Right cardiac atrium (tissue), 5 donors: Measurements from ENCODE around the gene PZP. TPM values are rescaled to one million over a fixed set of nuclear protein-coding genes. Genes with fewer than 3 reads are reported as not detected.
"Not testable (repeated sequence)": the region's sequence is repeated elsewhere in the genome, so short reads cannot be mapped to it uniquely, and the experiment has no call there.

Source experiments
- ATAC-seq, 2 donors: fragments of 200-7000 bp; cut with Tn5 transposase; one replicate each; pipeline versions ENCODE4 v1.8.0 to v1.9.1; 2020; ENCODE audit warnings: moderate library complexity in 2 of 2, mild to moderate bottlenecking in 1 of 2
- DNase-seq, 3 donors: peaks; one replicate each; pipeline ENCODE4 v3.0.0-alpha.2; 2020
- H3K27ac ChIP-seq: one replicate; pipeline ENCODE4 v1.5.1; 2013; ENCODE audit warnings: mild to moderate bottlenecking, low read length, control low read depth, moderate library complexity
- H3K27me3 ChIP-seq: one replicate; pipeline ENCODE4 v1.6.1; 2013; ENCODE audit not compliant: control insufficient read depth, insufficient read depth
- H3K4me1 ChIP-seq: one replicate; pipeline ENCODE4 v1.6.1; 2013; ENCODE audit warnings: low read length; ENCODE audit not compliant: control insufficient read depth, insufficient read depth
- H3K4me3 ChIP-seq: one replicate; pipeline ENCODE4 v1.5.1; 2013; ENCODE audit warnings: low read length, control low read depth
- H3K9me3 ChIP-seq: one replicate; pipeline ENCODE4 v1.6.1; 2013; ENCODE audit warnings: low read length; ENCODE audit not compliant: control insufficient read depth
- WGBS: extraction: QIAGEN DNeasy Blood & Tissue Kit; methylation state at CpG from one replicate; pipeline ENCODE4 v1.1.7; 2013; 5-methylcytosine and 5-hydroxymethylcytosine counted together
- intact Hi-C, 4 donors: fragments of 100-400 bp; cut with DNase I; formaldehyde crosslinking; loops; one replicate each; pipeline versions ENCODE4 v1.11.0 to v1.14.0; 2022 to 2023
- polyA plus RNA-seq: library from polyadenylated mRNA; stranded (reverse); fragments of 200-250 nt; gene quantifications from one replicate; pipeline ENCODE4 v1.2.3, GENCODE V29; 2013
- total RNA-seq, 4 donors: library from RNA; stranded (reverse); fragmentation: NEBNext Ultra II Directional; extraction: Animal tissue kit (Norgen Biotek cat#: 25700); gene quantifications; one replicate each; pipeline ENCODE4 v1.2.1, GENCODE V29; 2021
- donor health status: healthy with polysubstance abuse.
- donor health status: DM: no; HTN: yes; CAD: no.
- donor health status: DM: no; HTN: no; CAD: no.
- donor health status: DM: no; HTN: yes; CAD: no; lungs with severe emphysema.
- donor health status: DM: yes; HTN: yes; CAD: no.

The PZP gene
- total and polyA plus RNA-seq, 5 donors: 0.14 to 0.74 (median 0.39) TPM

DNA sequence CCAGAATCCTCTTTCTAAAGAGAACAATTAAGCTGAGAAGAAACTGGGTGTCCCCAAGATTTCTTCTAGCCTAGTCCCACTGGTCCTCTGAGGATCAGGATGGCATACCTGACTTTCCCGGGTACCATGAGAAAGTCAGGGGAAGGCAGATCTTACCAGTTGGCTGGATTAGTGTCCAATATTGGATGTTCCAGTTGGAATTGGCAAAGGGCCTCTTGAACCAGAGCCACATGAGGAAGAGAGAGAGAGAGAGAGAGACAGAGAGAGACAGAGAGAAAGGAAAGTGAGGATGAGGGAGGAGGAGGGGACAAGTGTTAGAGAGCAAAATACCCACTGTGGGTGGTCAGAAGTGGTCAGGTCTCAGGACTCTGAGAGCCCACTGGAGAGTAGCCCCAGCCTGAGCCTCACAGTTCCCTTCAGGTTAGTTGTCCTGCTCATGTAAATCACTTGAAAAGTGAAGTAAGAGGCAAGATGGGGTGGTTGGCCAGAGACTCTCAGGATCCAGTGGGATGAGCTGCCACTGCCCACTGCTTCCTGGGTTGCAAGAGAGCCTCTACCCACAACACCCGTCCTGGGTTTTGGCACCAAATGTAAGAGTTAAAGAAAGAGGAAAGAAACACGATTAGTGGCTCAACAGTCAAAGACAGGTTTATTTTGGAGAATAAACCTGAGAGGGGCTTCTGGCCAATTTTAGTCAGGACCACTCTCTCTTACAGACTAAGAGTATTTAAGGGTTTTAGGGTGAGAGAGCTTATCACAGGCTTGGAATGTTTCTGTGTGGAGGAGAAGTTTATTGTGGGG, 64.1 kb downstream of the PZP start:
- intact Hi-C loops: no loop called here
- ATAC-seq: no peak
- 89% methylated on average over 3 of the region's 3 CpGs for WGBS

DNA sequence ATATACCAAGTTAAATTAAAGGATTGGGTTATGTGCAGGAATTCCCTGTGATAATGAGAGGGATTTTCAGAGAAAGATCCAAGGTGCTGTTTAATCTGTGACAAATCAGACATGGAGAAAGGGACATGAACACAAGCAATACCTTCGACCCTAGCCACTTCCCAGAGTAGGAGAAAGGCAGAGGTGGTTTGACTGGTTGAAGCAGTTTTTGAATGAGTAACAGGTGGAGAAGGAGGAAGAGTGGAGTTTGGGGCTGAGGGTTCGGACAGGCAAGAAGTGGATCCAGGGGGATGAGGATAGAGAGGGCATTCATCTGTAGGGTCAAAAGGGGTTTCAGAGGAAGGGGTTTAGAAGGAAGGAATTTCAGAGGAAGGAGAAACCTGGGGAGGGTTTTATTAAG, 65.1 kb downstream of the PZP start:
- intact Hi-C loops: no loop called here
- 76% methylated on average over 2 of the region's 2 CpGs for WGBS

More for the DNA sequence above, 64.1 kb downstream of the PZP start:
- H3K4me3 ChIP-seq: no peak overlapping the region
- no peaks in the 10 kb centered on the region for H3K4me1 ChIP-seq
- H3K9me3 ChIP-seq: peaks cover 3% of the 10 kb centered on the region
- no peak for DNase-seq
- no peaks in the 10 kb centered on the region for H3K27me3 ChIP-seq
- H3K27ac ChIP-seq: no peak overlapping the region

DNA sequence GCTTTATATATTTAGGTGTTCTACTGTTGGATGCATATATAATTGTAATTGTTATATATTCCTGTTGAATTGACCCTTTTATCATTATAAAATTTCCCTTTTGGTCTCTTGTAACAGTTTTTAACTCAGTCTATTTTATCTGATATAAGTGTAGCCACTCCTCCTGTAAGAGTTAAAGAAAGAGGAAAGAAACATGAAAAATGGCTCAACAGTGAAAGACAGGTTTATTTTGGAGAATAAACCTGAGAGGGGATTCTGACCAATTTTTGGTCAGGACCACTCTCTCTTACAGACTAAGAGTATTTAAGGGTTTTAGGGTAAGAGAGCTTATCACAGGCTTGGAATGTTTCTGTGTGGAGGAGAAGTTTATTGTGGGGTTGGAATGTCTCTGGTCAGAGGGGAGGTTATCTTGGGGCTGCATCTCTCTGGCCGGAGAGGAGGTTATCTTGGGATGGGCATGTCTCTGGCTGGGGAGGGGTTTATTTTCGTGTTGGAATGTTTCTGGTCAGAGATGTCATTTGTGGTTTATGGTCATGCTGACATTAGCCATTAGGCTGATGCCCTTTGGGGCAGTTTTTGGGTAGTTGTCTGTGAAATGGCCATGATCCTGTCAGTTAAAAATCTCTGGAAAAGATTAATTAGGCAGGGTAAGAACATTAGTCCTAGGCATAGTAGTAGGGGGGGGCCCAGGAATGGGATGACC, 68.5 kb downstream of the PZP start:
- 47% methylated on average over 2 of the region's 2 CpGs for WGBS
- H3K4me1 ChIP-seq, H3K27ac ChIP-seq, H3K27me3 ChIP-seq, H3K4me3 ChIP-seq, intact Hi-C loops, H3K9me3 ChIP-seq, DNase-seq, ATAC-seq: not testable (repeated sequence)

More for the DNA sequence above, 65.1 kb downstream of the PZP start:
- DNase-seq: no peak
- ATAC-seq: no peak
- Histone ChIP-seq H3K27ac (no peak overlapping the region), H3K9me3 (peaks cover 3% of the 10 kb centered on the region), H3K4me3 (no peak overlapping the region), H3K27me3 (no peaks in the 10 kb centered on the region), H3K4me1 (no peaks in the 10 kb centered on the region)

DNA sequence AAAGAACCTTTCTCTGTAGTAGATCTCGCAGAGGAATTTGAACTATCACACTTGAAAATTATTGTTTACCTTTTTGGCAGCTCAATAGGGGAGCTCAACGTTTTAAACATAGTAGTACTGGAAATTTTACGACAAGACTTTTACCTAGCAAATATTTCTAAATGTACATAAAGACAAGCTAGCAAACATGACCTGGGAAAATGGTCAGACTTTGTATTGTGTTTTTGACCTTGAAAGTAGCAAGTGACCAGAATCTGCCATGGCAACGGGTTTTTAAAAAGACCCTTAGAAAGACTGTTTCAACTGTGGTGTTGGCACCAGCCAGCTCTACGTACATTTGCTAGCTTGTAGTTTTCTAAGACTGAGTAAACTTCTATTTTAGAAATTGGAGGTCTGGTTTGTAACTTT, 72.3 kb downstream of the PZP start:
- DNase-seq (no peak), ATAC-seq (no peak)
- intact Hi-C loops: no loop called here
- WGBS: 93% methylated on average over 5 of the region's 5 CpGs
- H3K9me3 ChIP-seq: no peaks in the 10 kb centered on the region
- H3K27me3 ChIP-seq: no peaks in the 10 kb centered on the region
- no peak overlapping the region for H3K27ac ChIP-seq
- no peak overlapping the region for H3K4me3 ChIP-seq
- no peaks in the 10 kb centered on the region for H3K4me1 ChIP-seq

DNA sequence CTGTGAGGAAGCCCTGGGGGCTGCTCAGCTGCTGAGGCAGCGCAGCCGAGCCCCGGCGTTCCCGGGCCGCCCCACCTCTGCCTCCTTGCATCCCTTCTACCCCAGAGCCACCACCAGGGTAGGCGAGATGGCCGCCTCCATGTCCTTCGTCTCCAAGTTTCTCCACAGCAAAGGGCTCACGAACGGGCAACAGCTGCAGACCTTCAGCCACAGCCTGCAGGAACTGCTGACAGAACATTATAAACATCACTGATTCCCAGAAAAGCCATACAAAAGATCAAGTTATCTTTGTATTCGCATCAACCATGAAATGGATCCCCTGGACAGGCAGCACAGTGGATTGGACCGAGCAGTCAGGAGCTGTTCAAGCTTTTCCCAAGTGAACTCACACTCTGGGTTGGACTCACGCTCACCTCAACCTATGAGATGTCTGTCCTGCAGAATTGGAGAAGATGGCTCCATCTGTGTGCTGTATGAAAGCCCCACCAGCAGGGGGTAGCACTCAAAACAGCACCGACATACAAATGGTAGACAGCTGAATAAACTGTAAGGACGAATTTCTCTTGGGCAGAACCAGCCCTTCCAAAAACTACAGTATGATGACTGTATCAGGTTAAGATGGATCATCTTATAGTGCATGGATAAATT, 73.1 kb downstream of the PZP start:
- intact Hi-C loops: no loop called here
- no peaks in the 10 kb centered on the region for H3K9me3 ChIP-seq
- ATAC-seq (no peak), DNase-seq (peak in 1 of 3 donors; percentile 45)
- H3K4me1 ChIP-seq: no peaks in the 10 kb centered on the region
- H3K27ac ChIP-seq: no peak overlapping the region
- no peak overlapping the region for H3K4me3 ChIP-seq
- 80% methylated on average over 16 of the region's 16 CpGs for WGBS
- no peaks in the 10 kb centered on the region for H3K27me3 ChIP-seq

DNA sequence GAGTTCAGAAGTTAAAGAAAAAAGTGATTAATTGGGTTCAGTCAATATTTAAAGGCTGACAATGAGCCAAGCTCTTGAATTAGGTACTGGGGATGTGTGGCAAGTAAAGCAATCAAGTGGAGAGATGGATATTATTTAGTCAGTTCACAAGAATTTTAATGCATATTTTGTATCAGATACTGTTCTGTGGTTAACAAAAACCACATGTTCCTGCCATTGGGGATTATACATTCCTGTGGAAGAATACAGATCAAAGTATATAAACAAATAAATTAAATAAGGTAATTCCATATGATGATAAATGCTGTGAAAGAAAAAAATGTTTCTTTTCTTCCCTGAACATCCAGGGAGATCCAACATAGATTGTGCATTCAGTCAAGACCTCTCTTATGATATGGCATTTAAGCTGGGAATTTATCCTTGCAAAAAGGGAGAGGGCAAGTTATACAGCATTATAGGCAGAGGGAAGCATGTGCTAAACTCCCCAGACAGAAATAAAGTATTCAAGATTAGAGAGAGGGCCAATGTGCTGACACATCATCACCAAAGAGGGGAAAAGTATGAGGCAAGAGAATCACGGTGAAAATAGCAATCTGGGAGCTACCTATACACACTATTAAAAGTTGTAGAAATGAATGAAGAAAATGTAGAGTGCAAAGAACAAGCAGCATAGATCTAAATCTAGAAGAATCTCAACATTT, 74.8 kb downstream of the PZP start:
- no peak for ATAC-seq

DNA sequence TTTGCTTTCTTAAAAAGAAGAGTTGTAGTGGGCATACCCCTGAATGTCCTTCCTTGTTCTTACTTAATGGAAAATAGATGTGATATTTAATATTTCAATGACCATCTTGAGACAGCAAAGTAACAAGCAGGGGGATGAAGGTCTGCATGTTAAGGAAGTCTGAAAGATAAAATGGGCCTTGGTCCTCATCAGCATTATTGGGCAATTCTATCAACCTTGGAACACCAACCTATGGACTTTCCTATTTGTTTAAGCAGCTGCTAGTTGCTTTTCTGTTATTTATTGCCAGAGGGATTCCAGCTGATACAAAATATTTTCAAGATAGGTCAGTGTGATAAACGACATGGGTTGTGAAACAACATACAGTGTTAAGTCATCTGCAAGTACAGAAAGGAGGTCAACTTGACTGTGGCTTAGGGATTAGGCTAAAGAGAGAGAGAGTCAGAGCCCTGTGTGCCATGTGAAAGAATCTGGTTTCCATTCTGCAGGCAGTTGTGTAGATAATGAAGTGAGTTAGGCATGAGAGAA, 76.1 kb downstream of the PZP start:
- DNase-seq (no peak), ATAC-seq (no peak)
- WGBS: 63% methylated on average over 1 of the region's 1 CpG
- intact Hi-C loops: no loop called here
- H3K4me1 ChIP-seq: no peaks in the 10 kb centered on the region
- no peak overlapping the region for H3K27ac ChIP-seq
- no peak overlapping the region for H3K4me3 ChIP-seq
- no peaks in the 10 kb centered on the region for H3K9me3 ChIP-seq
- H3K27me3 ChIP-seq: no peaks in the 10 kb centered on the region

More for the DNA sequence above, 74.8 kb downstream of the PZP start:
- Histone ChIP-seq H3K27ac (no peak overlapping the region), H3K4me1 (no peaks in the 10 kb centered on the region), H3K4me3 (no peak overlapping the region), H3K27me3 (no peaks in the 10 kb centered on the region), H3K9me3 (no peaks in the 10 kb centered on the region)
- 55% methylated on average over 1 of the region's 1 CpG for WGBS
- intact Hi-C loops: no loop called here
- DNase-seq: no peak

DNA sequence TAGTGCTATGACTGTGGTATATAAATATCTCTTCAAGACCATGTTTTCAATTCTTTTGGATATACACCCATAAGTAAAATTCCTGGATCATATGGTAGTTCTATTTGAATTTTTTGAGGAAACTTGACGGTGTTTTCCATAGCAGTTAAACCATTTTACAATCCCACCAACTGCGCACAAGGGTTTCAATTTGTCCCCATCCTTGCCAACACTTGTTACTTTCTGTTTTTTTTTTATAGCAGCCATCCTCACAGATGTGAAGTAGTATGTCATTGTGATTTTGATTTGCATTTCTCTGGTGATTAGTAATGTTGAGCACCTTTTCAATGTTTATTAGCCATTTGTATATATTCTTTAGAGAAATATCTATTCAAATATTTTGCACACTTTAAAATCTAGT, 78.0 kb downstream of the PZP start:
- H3K9me3 ChIP-seq: no peaks in the 10 kb centered on the region
- H3K4me3 ChIP-seq: no peak overlapping the region
- WGBS: 97% methylated on average over 2 of the region's 2 CpGs
- ATAC-seq (no peak), DNase-seq (no peak)
- intact Hi-C loops: no loop called here
- no peak overlapping the region for H3K27ac ChIP-seq
- no peaks in the 10 kb centered on the region for H3K27me3 ChIP-seq
- H3K4me1 ChIP-seq: no peaks in the 10 kb centered on the region

DNA sequence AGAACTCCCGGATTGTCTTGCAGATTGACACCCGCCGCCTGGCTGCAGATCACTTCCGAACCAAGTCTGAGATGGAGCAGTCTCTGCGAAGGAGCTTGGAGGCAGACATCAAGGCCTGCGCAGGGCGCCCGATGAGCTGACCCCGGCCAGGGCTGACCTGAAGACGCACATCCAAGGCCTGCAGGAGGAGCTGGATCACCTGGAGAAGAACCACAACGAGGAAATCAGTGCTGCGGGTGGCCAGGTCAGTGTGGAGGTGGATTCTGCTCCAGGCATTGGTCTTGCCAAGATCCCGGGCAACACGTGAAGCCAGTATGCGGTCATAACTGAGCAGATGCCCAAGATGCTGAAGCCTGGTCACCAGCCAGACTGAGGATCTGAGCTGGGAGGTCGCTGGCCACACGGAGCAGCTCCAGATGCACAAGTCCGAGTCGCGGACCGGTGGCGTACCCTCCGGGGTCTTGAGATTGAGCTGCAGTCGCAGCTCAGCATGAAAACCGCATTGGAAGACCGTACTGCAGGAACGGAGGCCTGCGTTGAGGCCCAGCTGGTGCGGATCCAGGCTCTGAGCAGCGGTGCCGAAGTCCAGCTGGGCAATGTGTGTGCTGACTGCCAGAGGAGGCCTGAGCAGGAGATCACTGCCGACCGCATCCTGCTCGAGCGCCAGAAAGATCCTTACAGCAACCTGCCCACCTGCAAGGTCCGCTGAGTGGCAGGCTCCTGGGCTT, 80.1 kb downstream of the PZP start:
- peak in 2 of 3 donors; percentile 38 to 41 for DNase-seq
- WGBS: 96% methylated on average over 36 of the region's 36 CpGs
- no peaks in the 10 kb centered on the region for H3K4me1 ChIP-seq
- no peak overlapping the region for H3K27ac ChIP-seq
- intact Hi-C loops: no loop called here
- no peaks in the 10 kb centered on the region for H3K9me3 ChIP-seq
- no peak for ATAC-seq
- H3K27me3 ChIP-seq: no peaks in the 10 kb centered on the region
- H3K4me3 ChIP-seq: no peak overlapping the region

DNA sequence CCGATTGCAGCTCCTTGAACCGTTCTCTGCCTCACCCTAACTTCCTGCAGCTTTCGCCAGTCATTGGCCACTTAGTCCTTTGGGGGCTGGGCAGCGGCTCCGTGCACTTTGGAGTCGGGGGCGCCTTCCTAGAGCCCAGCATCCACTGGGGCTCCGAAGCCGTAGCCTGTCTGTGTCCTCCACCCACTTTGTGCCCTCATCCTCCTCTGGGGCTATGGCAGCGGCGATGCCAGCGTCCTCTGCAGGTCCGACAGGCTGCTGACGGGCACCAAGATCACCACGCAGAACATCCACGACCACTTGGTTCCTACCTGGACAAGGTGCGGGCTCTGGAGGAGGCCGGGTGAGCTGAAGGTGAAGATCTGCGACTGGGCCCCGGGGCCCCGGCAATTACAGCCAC, 80.7 kb downstream of the PZP start:
- intact Hi-C loops: no loop called here
- H3K4me1 ChIP-seq: no peaks in the 10 kb centered on the region
- no peaks in the 10 kb centered on the region for H3K27me3 ChIP-seq
- H3K4me3 ChIP-seq: no peak overlapping the region
- no peaks in the 10 kb centered on the region for H3K9me3 ChIP-seq
- DNase-seq (peak in 1 of 3 donors; percentile 56), ATAC-seq (no peak)
- H3K27ac ChIP-seq: no peak overlapping the region
- 95% methylated on average over 21 of the region's 21 CpGs for WGBS
